Subcutaneous adipose tissue (tissue), 4 donors: Measurements from ENCODE around the gene DOK3. TPM values are rescaled to one million over a fixed set of nuclear protein-coding genes. Genes with fewer than 3 reads are reported as not detected.

Source experiments
- CTCF ChIP-seq: fragments of 450-650 bp; IDR thresholded peaks from one replicate; pipeline ENCODE4 v1.5.1; 2016; ENCODE audit warnings: low read depth, mild to moderate bottlenecking, control low read depth, antibody characterized with exemption, moderate library complexity
- total RNA-seq, 4 donors: library from RNA; depleted of rRNA; stranded (reverse); fragments of >200 nt; gene quantifications; one replicate each; pipeline ENCODE4 v1.1.0, GENCODE V29; 2016

DOK3 gene, protein sequence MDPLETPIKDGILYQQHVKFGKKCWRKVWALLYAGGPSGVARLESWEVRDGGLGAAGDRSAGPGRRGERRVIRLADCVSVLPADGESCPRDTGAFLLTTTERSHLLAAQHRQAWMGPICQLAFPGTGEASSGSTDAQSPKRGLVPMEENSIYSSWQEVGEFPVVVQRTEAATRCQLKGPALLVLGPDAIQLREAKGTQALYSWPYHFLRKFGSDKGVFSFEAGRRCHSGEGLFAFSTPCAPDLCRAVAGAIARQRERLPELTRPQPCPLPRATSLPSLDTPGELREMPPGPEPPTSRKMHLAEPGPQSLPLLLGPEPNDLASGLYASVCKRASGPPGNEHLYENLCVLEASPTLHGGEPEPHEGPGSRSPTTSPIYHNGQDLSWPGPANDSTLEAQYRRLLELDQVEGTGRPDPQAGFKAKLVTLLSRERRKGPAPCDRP
- total RNA-seq: 10 to 100 TPM in 3 of 4 donors, 1 to 10 TPM in 1; 8.5 to 20.6 (median 11.0) TPM

DNA sequence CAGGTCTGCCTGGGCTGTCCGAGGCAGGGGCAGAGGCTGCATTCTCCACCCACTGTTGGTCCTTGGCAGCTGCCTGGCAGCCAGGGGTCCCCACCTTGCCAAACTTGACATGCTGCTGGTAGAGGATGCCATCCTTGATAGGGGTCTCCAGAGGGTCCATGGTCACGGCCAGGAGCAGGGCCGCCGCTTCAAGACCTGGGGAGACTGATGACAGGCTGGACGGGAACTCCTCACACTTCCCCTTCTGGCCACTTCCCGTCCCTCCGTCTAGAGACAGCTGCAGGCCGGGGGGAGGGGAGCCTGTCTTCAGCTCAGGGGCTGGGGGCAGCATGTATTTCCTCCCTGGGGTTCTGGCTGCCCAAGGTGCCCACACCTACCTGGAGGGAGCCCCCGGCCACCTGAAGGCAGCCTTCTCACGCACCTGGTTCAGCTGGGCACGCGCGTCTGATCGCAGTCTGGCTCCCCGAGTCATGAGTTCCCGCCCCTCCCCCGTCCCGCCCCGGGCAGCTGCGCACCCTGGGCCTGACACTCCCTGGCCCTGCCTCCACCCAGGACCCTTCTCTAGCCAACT is at the start of gene DOK3:
Gene DOK3 (minus strand): TSS at position 446 of the 571 bp plus-strand sequence. CDS start 286 bp downstream, at position 160.
- no peak for TF ChIP-seq CTCF

GRCh38 chr5:177557796-177558195 is 48.2 kb upstream of the DOK3 start:
- no peak for TF ChIP-seq CTCF

- no peak for TF ChIP-seq CTCF
Measured at GRCh38 chr5:177557041-177557647, 47.5 kb upstream of the DOK3 start.

- no peak for TF ChIP-seq CTCF
Measured at GRCh38 chr5:177555665-177556064, 46.0 kb upstream of the DOK3 start.

GRCh38 chr5:177555228-177555627 is 45.6 kb upstream of the DOK3 start:
- no peak for TF ChIP-seq CTCF

GRCh38 chr5:177554474-177555111 is 45.0 kb upstream of the DOK3 start, which contains the start of gene FAM193B:
Gene FAM193B, minus strand, starts transcription at chr5:177554563. Its CDS starts 105 bp downstream, at chr5:177554458.
- TF ChIP-seq CTCF: no peak
